ENCODE results near the gene TLNRD1.

Gene TLNRD1

GRCh38 chr15:81046290-81046689 lies 45.6 kb downstream of the TLNRD1 start:
- H3K9me3 Mint-ChIP-seq: no peaks in the 10 kb centered on the region
- H3K4me1 Mint-ChIP-seq: no peaks in the 10 kb centered on the region
- H3K27me3 Mint-ChIP-seq (ENCODE audit: low read depth, poor library complexity): no peaks in the 10 kb centered on the region
- no peaks in the 10 kb centered on the region for H3K36me3 Mint-ChIP-seq (ENCODE audit: low read depth)
- no peak overlapping the region for H3K27ac Mint-ChIP-seq
- no peak for TF ChIP-seq CTCF (IDR thresholded peaks at IDR 0.05)
- DNase-seq: no peak
- H3K4me3 Mint-ChIP-seq: no peak overlapping the region

GRCh38 chr15:81047928-81048327 lies 47.2 kb downstream of the TLNRD1 start:
- Mint-ChIP-seq H3K36me3 (ENCODE audit: low read depth) (no peaks in the 10 kb centered on the region), H3K4me1 (no peaks in the 10 kb centered on the region), H3K9me3 (no peaks in the 10 kb centered on the region), H3K27ac (no peak overlapping the region), H3K4me3 (no peak overlapping the region), H3K27me3 (ENCODE audit: low read depth, poor library complexity) (no peaks in the 10 kb centered on the region)
- no peak for DNase-seq
- TF ChIP-seq CTCF (IDR thresholded peaks at IDR 0.05): no peak

- no peaks in the 10 kb centered on the region for H3K9me3 Mint-ChIP-seq
- DNase-seq: no peak
- no peak overlapping the region for H3K27ac Mint-ChIP-seq
- TF ChIP-seq CTCF (IDR thresholded peaks at IDR 0.05): no peak
- no peaks in the 10 kb centered on the region for H3K36me3 Mint-ChIP-seq (ENCODE audit: low read depth)
- no peaks in the 10 kb centered on the region for H3K27me3 Mint-ChIP-seq (ENCODE audit: low read depth, poor library complexity)
- H3K4me1 Mint-ChIP-seq: no peaks in the 10 kb centered on the region
- no peak overlapping the region for H3K4me3 Mint-ChIP-seq
These were observed 49.1 kb downstream of the TLNRD1 start for GRCh38 chr15:81049835-81050234.

- DNase-seq: no peak
- H3K9me3 Mint-ChIP-seq: no peaks in the 10 kb centered on the region
- H3K36me3 Mint-ChIP-seq (ENCODE audit: low read depth): no peaks in the 10 kb centered on the region
- TF ChIP-seq CTCF (IDR thresholded peaks at IDR 0.05): no peak
- H3K27me3 Mint-ChIP-seq (ENCODE audit: low read depth, poor library complexity): no peaks in the 10 kb centered on the region
- no peak overlapping the region for H3K4me3 Mint-ChIP-seq
- no peak overlapping the region for H3K27ac Mint-ChIP-seq
- H3K4me1 Mint-ChIP-seq: no peaks in the 10 kb centered on the region
These were observed 49.5 kb downstream of the TLNRD1 start for GRCh38 chr15:81050259-81050658.

GRCh38 chr15:81050805-81051204 lies 50.1 kb downstream of the TLNRD1 start:
- no peaks in the 10 kb centered on the region for H3K4me1 Mint-ChIP-seq
- no peak overlapping the region for H3K4me3 Mint-ChIP-seq
- no peaks in the 10 kb centered on the region for H3K27me3 Mint-ChIP-seq (ENCODE audit: low read depth, poor library complexity)
- no peak for DNase-seq
- no peak overlapping the region for H3K27ac Mint-ChIP-seq
- no peak for TF ChIP-seq CTCF (IDR thresholded peaks at IDR 0.05)
- no peaks in the 10 kb centered on the region for H3K9me3 Mint-ChIP-seq
- no peaks in the 10 kb centered on the region for H3K36me3 Mint-ChIP-seq (ENCODE audit: low read depth)

- Mint-ChIP-seq H3K4me3 (no peak overlapping the region), H3K9me3 (no peaks in the 10 kb centered on the region), H3K4me1 (no peaks in the 10 kb centered on the region), H3K36me3 (ENCODE audit: low read depth) (no peaks in the 10 kb centered on the region), H3K27me3 (ENCODE audit: low read depth, poor library complexity) (no peaks in the 10 kb centered on the region), H3K27ac (no peak overlapping the region)
- no peak for DNase-seq
- no peak for TF ChIP-seq CTCF (IDR thresholded peaks at IDR 0.05)
These were observed 51.3 kb downstream of the TLNRD1 start for GRCh38 chr15:81052046-81052445.
